Loucy (cell line): ENCODE data around the gene DNAI7.

Source experiments
- H2AFZ ChIP-seq: fragments of 200-600 bp; sonication (generic); 2 replicates; pipeline ENCODE4 v1.6.0; 2016; ENCODE audit warnings: antibody characterized with exemption, mild to moderate bottlenecking, low read length, moderate library complexity
- H3F3A ChIP-seq: fragments of 200-600 bp; 2 replicates; pipeline ENCODE4 v1.6.0; 2016; ENCODE audit warnings: antibody characterized with exemption, low read depth, mild to moderate bottlenecking
- H3K27me3 ChIP-seq: fragments of 200-600 bp; sonication (generic); 2 replicates; pipeline ENCODE4 v1.6.1; 2014; ENCODE audit warnings: low read length, mild to moderate bottlenecking; ENCODE audit not compliant: insufficient read depth, poor library complexity, severe bottlenecking
- H3K36me3 ChIP-seq: fragments of 200-600 bp; sonication (generic); 2 replicates; pipeline ENCODE4 v1.6.1; 2016; ENCODE audit warnings: low read length; ENCODE audit not compliant: insufficient read depth
- H3K4me1 ChIP-seq: fragments of 200-600 bp; sonication (generic); 2 replicates; pipeline ENCODE4 v1.5.1; 2014; ENCODE audit warnings: low read length, mild to moderate bottlenecking; ENCODE audit not compliant: insufficient read depth, poor library complexity, severe bottlenecking
- H3K4me2 ChIP-seq: fragments of 200-600 bp; sonication (generic); 2 replicates; pipeline ENCODE4 v1.6.0; 2014; ENCODE audit warnings: antibody characterized with exemption, low read length, low read depth, mild to moderate bottlenecking; ENCODE audit not compliant: poor library complexity, severe bottlenecking
- H3K4me3 ChIP-seq: fragments of 200-600 bp; sonication (generic); 2 replicates; pipeline ENCODE4 v1.5.1; 2014; ENCODE audit warnings: low read length, mild to moderate bottlenecking, mixed read lengths; ENCODE audit not compliant: poor library complexity, severe bottlenecking
- H3K79me2 ChIP-seq: fragments of 200-600 bp; sonication (generic); 2 replicates; pipeline ENCODE4 v1.6.1; 2014; ENCODE audit warnings: low read length; ENCODE audit not compliant: insufficient read depth
- H3K9ac ChIP-seq: fragments of 200-600 bp; sonication (generic); 2 replicates; pipeline ENCODE4 v1.6.0; 2014; ENCODE audit warnings: mild to moderate bottlenecking, low read depth, low read length, moderate library complexity; ENCODE audit not compliant: poor library complexity, severe bottlenecking
- H3K9me2 ChIP-seq: fragments of 200-600 bp; sonication (generic); replicated peaks from 2 replicates; pipeline ENCODE4 v1.6.1; 2016; ENCODE audit warnings: low read depth, low read length, mixed read lengths
- H3K9me3 ChIP-seq: fragments of 200-600 bp; sonication (generic); 2 replicates; pipeline ENCODE4 v1.6.1; 2014; ENCODE audit warnings: mild to moderate bottlenecking, antibody characterized with exemption, low read length, low read depth; ENCODE audit not compliant: insufficient read depth
- H4K20me1 ChIP-seq: fragments of 200-600 bp; sonication (generic); 2 replicates; pipeline ENCODE4 v1.6.0; 2014; ENCODE audit warnings: antibody characterized with exemption, low read length, mild to moderate bottlenecking; ENCODE audit not compliant: insufficient read depth, poor library complexity, severe bottlenecking
- CTCF ChIP-seq: fragments of 200-600 bp; sonication (generic); conservative IDR thresholded peaks from 2 replicates; pipeline ENCODE4 v1.5.1; 2014; ENCODE audit warnings: mild to moderate bottlenecking, antibody characterized with exemption, low read length
- EZH2phosphoT487 ChIP-seq: fragments of 200-600 bp; IDR thresholded peaks from 2 replicates; pipeline ENCODE4 v1.6.1; 2018; ENCODE audit warnings: antibody characterized with exemption, mild to moderate bottlenecking, moderate library complexity, borderline replicate concordance

Gene DNAI7

GRCh38 chr12:25102402-25102801 is 92.6 kb downstream of the DNAI7 start:
- TF ChIP-seq EZH2phosphoT487: no peak
- Histone ChIP-seq H3K4me2 (no peak overlapping the region), H2AFZ (no peak overlapping the region), H4K20me1 (no peaks in the 10 kb centered on the region), H3K9me3 (no peaks in the 10 kb centered on the region), H3K79me2 (no peaks in the 10 kb centered on the region), H3K4me3 (no peak overlapping the region), H3K36me3 (peaks cover 72% of the 10 kb centered on the region), H3K27me3 (no peaks in the 10 kb centered on the region), H3K4me1 (peaks cover 12% of the 10 kb centered on the region), H3F3A (no peaks in the 10 kb centered on the region), H3K9ac (no peak overlapping the region), H3K9me2 (no peaks in the 10 kb centered on the region)

GRCh38 chr12:25101092-25101445 is 93.9 kb downstream of the DNAI7 start:
- Histone ChIP-seq H3K4me1 (peaks cover 19% of the 10 kb centered on the region), H2AFZ (no peak overlapping the region), H3K79me2 (no peaks in the 10 kb centered on the region), H3K9ac (no peak overlapping the region), H3K27me3 (no peaks in the 10 kb centered on the region), H3K9me2 (no peaks in the 10 kb centered on the region), H3K9me3 (no peaks in the 10 kb centered on the region), H4K20me1 (no peaks in the 10 kb centered on the region), H3F3A (no peaks in the 10 kb centered on the region), H3K36me3 (peaks cover 66% of the 10 kb centered on the region), H3K4me2 (no peak overlapping the region), H3K4me3 (no peak overlapping the region)
- TF ChIP-seq CTCF (no peak), EZH2phosphoT487 (no peak)

GRCh38 chr12:25100194-25101091 is 94.5 kb downstream of the DNAI7 start:
- H3K79me2 ChIP-seq: peaks cover 2% of the 10 kb centered on the region; the same call in 1 of the 2 replicates
- H3K9ac ChIP-seq: no peak overlapping the region
- peaks cover 72% of the 10 kb centered on the region for H3K36me3 ChIP-seq
- no peak overlapping the region for H3K4me2 ChIP-seq
- H3K9me2 ChIP-seq: no peaks in the 10 kb centered on the region
- H3K4me3 ChIP-seq: no peak overlapping the region
- no peaks in the 10 kb centered on the region for H3F3A ChIP-seq
- H3K4me1 ChIP-seq: peaks cover 25% of the 10 kb centered on the region
- no peaks in the 10 kb centered on the region for H4K20me1 ChIP-seq
- H2AFZ ChIP-seq: no peak overlapping the region
- TF ChIP-seq EZH2phosphoT487: no peak
- TF ChIP-seq CTCF: no peak
- no peaks in the 10 kb centered on the region for H3K9me3 ChIP-seq
- H3K27me3 ChIP-seq: no peaks in the 10 kb centered on the region

- Histone ChIP-seq H3K36me3 (peaks cover 72% of the 10 kb centered on the region), H3K4me3 (no peak overlapping the region), H3K79me2 (peaks cover 15% of the 10 kb centered on the region; the same call in 1 of the 2 replicates), H3K9me3 (peaks cover 4% of the 10 kb centered on the region; the same call in 1 of the 2 replicates), H2AFZ (no peak overlapping the region), H4K20me1 (no peaks in the 10 kb centered on the region), H3F3A (no peaks in the 10 kb centered on the region), H3K4me1 (peaks cover 29% of the 10 kb centered on the region), H3K4me2 (no peak overlapping the region), H3K9me2 (no peaks in the 10 kb centered on the region), H3K27me3 (no peaks in the 10 kb centered on the region), H3K9ac (no peak overlapping the region)
- TF ChIP-seq EZH2phosphoT487: no peak
- no peak for TF ChIP-seq CTCF
Measured at GRCh38 chr12:25099010-25099409, 96.0 kb downstream of the DNAI7 start.
